Stimulated activated CD4-positive, alpha-beta T cell treated with anti-CD3 and anti-CD28 coated beads, Interleukin-4, amount 100 ng/mL, for 1 hour (primary cell): ENCODE data around the gene OR8D1.

Experiments
- DNase-seq: peaks from one replicate; pipeline ENCODE4 v3.0.0-alpha.2; 2020

Gene OR8D1

DNA sequence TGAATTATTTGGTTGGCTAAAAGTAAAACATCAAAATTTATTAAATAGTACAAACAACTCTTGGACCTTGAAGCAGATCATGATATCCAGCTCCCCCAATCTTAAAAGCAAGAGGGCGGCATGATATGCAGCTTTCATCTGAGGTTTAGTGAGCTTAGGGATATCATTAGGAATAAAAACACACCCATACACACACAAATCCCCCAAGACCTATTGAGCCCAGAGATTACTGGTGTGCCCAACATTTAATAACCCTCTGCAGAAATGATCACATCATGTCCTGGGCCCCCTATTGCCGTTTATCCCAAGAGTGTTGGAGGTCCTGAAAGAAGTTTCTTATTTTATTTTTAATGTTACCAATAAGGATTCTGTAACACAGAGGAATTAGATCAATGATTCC lies at the start of gene OR8D1:
Gene OR8D1, minus strand, starts transcription at position 101 of the 400 bp plus-strand sequence. CDS start 3,183 bp downstream, outside the sequence.
- DNase-seq, result no peak

GRCh38 chr11:124359566-124359965 lies 45.8 kb upstream of the OR8D1 start:
- DNase-seq, result no peak

- no peak for DNase-seq
These were observed 32.7 kb upstream of the OR8D1 start for GRCh38 chr11:124346311-124346955.

GRCh38 chr11:124344346-124344745 lies 30.6 kb upstream of the OR8D1 start:
- no peak for DNase-seq

GRCh38 chr11:124340142-124340447 lies 26.3 kb upstream of the OR8D1 start:
- DNase-seq, result no peak

DNA sequence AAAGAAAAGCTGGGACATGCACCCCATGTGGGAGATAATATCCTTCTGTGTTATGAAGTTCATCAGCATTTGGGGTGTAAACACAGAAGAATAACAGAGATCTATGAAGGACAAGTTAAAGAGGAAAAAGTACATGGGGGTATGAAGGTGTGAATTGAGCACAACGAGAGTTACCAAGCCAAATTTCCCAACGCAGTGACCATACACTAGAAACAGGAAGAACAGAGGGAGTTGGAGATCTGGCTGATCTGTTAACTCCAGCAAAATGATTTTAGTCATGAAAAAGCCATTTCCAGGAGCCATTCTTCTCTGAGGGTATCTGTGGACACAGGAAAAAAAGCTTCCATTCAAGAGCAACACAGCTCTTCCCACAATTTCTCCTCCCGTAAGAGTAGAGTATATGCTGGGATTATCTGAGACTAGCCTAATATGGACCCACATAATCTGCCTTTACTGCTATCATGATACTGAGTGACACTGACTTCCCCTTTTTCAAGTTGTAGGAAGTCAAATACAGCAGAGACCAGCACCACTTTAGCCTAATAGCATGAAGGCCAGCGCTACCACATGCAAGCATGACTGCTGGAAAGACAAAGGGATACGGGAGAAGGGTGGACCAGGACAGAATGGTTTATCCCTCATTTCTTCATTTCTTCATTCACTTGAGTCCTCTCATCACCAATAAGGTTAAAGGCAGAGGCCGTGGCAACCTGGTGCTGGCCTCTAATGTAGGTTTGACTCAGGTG lies 25.8 kb upstream of the OR8D1 start:
- DNase-seq, result no peak

- no peak for DNase-seq
These were observed 18.1 kb upstream of the OR8D1 start for GRCh38 chr11:124331873-124332272.

DNA sequence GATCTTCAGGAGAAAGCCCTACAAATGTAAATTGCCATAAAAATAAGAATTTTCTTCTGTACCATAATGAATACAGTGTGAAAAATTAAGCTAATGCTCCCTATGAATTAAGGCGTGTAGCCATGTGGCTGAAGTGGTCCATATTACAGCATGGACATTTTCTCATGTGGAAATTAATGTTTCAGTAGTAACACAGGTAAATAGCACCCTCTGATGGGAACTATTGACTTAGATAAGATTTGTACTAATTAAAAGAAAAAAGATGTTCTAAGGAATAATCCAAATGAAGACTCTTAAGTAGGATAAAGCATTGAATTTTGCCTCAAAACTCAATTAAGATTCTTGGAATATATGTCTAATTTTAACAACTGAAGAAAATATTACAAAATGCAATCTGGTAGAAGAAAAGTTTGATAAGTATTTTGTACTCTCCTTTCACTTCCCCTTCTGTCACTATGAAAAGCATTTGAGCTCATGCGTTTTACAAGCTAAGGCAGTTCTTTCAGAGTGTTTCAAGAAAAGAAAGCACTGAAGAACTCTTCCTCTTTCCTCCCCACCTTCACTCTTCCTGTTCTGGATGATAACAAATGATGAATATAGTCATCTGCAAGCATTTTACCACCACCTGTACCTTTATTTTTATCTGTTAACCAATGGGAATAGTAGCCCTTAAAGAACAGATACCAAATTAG lies 16.2 kb upstream of the OR8D1 start:
- no peak for DNase-seq

- no peak for DNase-seq
These were observed 14.0 kb upstream of the OR8D1 start for GRCh38 chr11:124327775-124328174.

- DNase-seq, result no peak
These were observed 8.6 kb upstream of the OR8D1 start for GRCh38 chr11:124322356-124322755.

- DNase-seq, result no peak
These were observed 6.3 kb upstream of the OR8D1 start, which contains the start of gene OR8D2 for GRCh38 chr11:124320097-124320496. Gene OR8D2, minus strand, starts transcription at chr11:124320197. Its CDS starts 0 bp downstream, at chr11:124320197.

- DNase-seq, result no peak
These were observed 1.3 kb upstream of the OR8D1 start for GRCh38 chr11:124315052-124315451.

DNA sequence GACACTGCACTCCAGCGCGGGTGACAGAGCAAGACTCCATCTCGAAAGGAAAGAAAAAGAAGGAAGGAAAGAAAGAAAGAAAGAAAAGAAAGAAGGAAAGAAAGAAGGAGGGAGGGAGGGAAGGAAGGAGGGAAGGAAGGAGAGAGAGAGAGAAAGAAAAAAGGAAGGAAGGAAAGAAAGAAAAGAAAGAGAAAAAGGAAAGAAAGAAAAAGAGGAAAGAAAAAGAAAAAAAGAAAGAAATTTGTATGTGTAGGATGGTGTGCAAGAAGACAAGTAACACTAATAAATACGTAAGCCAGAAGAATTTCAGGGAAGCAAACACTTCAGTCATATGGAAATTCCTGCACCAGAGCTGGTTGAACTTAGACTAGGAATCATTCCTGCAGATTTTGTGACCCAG lies 618 bp downstream of the OR8D1 start:
- DNase-seq, result no peak

GRCh38 chr11:124311670-124312069 lies 2.1 kb downstream of the OR8D1 start:
- DNase-seq, result no peak

GRCh38 chr11:124311269-124311668 lies 2.5 kb downstream of the OR8D1 start:
- no peak for DNase-seq

- DNase-seq, result no peak
These were observed 3.0 kb downstream of the OR8D1 start for GRCh38 chr11:124310721-124311120.

GRCh38 chr11:124307093-124307492 lies 6.7 kb downstream of the OR8D1 start:
- DNase-seq, result no peak

DNA sequence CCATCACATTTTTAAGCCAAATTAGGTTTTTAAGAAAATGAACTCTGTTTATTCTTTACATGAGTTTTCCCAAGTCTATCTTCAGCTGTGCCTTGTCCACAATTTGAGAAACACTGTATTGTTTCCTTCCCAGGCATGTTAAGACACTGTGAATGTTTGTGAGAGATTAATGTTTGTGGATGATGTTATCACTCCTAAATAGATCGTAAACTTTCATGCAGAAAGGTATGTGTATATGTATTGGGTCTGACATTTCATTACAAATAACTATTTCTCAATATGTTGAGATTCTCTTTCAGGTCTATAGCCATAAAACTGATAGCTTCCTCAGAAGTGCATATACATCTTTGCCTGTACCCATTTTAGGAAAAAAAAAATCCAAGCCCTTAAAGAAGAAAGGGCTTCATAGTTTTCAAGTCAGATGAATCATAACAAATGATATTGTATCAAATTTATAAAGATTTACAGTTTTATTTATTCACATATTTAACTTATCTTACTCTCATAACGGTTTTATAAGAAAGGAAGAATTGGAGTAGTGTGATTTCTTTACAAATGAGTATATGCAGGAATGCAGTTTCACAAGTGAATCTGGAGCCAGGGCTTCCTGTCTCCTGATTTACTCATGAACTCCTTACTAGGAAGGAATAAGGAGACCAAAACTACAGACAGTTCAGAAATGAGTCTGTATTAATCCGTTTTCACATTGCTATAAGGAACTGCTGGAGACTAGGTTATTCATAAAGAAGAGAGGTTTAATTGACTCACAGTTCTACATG lies 11.2 kb downstream of the OR8D1 start:
- no peak for DNase-seq

DNA sequence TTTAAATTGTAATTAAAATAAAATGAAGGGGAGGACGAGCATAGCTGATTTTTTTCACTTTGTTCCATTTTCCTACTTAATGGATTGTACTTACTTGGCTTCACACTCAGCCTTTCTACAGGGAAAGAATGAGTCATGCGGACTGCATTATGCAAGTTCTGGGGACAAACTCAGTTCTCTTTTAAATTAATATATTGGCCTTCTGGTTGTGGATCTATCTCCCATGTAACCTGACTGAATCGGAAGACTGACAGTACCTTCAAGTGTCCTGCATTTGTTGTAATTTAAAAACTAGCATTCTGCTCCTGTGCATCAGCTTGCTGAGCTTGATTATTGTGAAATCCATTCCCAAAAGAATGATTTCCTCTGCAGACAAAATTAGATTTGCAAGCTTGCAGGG lies 12.2 kb downstream of the OR8D1 start:
- DNase-seq, result no peak

GRCh38 chr11:124297921-124298320 lies 15.8 kb downstream of the OR8D1 start:
- no peak for DNase-seq

DNA sequence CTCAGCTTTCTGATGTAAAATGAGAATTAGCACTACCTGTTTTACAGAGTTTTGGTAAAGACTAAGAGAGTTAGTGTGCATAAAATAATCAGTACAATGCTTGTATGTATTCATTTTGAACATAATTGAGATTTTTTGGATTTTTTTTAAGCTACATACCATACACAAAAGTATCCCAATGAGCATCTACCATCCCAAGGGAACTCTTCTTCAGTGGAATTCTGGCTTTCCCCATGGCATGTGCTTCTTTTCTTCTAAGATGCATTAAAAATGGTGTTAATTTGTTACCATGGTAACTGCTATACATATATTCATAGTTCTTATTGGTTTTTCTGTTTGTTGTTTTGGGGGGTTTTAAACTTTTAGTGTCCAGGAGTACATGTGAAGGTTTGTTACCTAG lies 17.7 kb downstream of the OR8D1 start:
- DNase-seq, result no peak

DNA sequence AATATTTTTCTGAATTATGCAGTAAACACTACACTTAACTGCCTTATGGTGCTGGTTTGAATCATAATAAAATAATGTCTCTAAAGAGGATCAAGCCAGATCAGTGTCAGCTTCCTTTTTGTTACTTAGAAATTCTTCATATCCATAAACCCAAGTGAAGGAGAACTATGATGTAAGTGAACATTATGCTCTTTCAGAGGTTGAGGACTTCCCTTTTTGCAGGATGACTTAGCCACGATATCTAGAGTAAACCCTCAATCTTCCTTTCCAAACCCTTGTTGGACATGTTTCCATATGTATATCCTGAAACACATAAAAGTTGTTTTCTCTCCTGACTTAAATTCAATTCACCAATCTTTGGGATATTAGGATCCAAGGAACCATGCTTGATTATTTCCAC lies 19.1 kb downstream of the OR8D1 start:
- no peak for DNase-seq

DNA sequence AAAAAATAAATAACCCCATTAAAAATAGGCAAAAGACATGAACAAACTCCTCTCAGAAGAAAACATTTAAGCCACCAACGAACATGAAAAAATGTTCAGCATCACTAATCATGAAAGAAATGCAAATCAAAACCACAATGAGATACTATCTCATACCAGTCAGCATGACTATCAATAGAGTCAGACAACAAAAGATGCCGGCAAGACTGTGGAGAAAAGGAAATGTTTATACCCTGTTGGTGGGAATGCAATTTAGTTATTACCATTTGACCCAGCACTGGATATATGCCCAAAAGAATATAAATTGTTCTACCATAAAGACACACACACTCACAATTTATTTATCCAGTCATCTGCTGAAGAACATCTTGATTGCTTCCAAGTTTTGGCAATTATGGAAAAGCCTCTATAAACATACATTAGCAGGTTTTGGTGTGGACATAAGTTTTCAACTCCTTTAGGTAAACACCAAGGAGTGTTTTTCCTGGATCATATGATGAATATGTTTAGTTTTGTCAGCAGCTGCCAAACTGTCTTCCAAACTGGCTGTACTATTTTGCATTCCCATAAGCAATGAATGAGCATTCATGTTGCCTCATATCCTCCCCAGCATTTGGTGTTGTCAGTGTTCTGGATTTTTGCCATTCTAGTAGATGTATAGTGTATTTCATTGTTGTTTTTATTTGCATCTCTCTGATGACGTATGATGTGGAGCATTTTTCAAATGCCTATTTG lies 28.0 kb downstream of the OR8D1 start:
- no peak for DNase-seq
